Duodenal mucosa (tissue), 2 donors: ENCODE results near the gene CYP1A2.
A peak's percentile ranks its signal among the peaks of the same experiment; 100 is the strongest.

ENCODE experiments used
- H3K27ac ChIP-seq: one replicate; pipeline ENCODE4 v1.7.0; 2013; ENCODE audit warnings: low read depth, low read length
- H3K27me3 ChIP-seq, 2 donors: one replicate each; pipeline ENCODE4 v1.7.0; 2013; ENCODE audit warnings: low read length in 2 of 2, control low read depth in 1 of 2; ENCODE audit not compliant: insufficient read depth in 2 of 2, control insufficient read depth in 1 of 2
- H3K36me3 ChIP-seq, 2 donors: one replicate each; pipeline ENCODE4 v1.7.0; 2013; ENCODE audit warnings: low read length in 2 of 2, control low read depth in 1 of 2; ENCODE audit not compliant: insufficient read depth in 2 of 2, control insufficient read depth in 1 of 2
- H3K4me1 ChIP-seq, 2 donors: one replicate each; pipeline ENCODE4 v1.7.0; 2013; ENCODE audit warnings: low read length in 2 of 2, control low read depth in 1 of 2; ENCODE audit not compliant: insufficient read depth in 2 of 2, control insufficient read depth in 1 of 2
- H3K4me3 ChIP-seq, 2 donors: one replicate each; pipeline ENCODE4 v1.7.0; 2013; ENCODE audit warnings: low read length in 2 of 2, low read depth in 1 of 2
- H3K9ac ChIP-seq, 2 donors: one replicate each; pipeline ENCODE4 v1.7.0; 2013; ENCODE audit warnings: low read length in 2 of 2, low read depth in 1 of 2
- H3K9me3 ChIP-seq, 2 donors: one replicate each; pipeline ENCODE4 v1.7.0; 2013; ENCODE audit warnings: low read length in 2 of 2, control low read depth in 1 of 2; ENCODE audit not compliant: control insufficient read depth in 1 of 2

The CYP1A2 gene

DNA sequence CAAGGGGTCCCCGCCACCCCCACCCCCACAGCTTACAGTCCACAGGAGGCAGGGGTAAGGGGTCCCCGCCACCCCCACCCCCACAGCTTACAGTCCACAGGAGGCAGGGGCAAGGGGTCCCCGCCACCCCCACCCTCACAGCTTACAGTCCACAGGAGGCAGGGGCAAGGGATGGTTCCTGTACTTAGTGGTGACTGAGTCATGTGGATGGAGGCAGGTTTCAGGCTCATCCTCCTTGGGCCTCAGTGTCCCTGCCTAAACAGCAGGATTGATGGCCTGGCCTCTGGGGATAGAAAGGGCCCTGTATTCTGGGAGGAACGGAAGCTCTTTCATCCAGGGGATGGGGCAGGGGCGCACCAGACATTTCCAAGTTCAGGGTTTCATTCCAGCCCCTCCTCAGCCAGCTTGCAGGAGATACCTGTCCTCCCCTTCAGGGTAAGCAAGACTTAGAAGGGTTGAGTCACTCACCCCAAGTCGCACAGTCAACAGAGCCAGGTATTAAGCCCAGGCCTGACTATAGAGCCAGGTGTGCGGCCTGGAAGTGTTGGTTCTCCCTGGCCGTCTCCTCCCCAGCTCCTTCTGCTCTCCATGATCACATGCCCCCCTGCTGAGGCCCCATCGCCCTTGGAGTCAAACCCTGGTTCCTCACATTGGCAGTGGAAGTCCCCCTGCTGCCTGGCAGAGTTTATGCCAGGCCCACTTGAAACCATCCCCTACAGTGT is 45.8 kb downstream of the CYP1A2 start:
- Histone ChIP-seq H3K27ac (no peak overlapping the region), H3K27me3 (no peaks in the 10 kb centered on the region), H3K4me3 (no peak overlapping the region), H3K9me3 (no peaks in the 10 kb centered on the region), H3K36me3 (peaks cover 3 to 25% of the 10 kb centered on the region in 2 donors), H3K4me1 (peaks cover 64 to 78% of the 10 kb centered on the region in 2 donors), H3K9ac (no peak overlapping the region)

DNA sequence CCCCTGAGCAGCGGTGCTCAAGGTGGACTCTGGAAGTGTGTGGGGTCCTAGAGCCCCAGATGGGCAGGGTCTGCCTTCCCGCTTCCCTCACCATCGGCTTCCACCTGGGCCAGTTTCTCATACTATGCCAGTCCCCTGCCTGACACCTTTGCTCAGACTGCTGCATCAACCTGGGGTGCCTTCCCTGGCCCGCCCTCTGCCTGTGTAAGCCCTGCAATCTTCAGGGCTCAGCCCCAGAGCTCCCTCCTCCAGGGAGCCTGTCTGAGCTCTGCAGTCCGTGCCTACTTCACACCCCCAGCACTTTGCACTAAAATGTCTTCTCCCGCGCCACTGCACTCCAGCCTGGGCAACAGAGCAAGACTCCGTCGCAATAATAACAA is 46.3 kb downstream of the CYP1A2 start:
- H3K9me3 ChIP-seq = no peaks in the 10 kb centered on the region
- H3K4me1 ChIP-seq = peaks cover 64 to 78% of the 10 kb centered on the region in 2 donors
- H3K27ac ChIP-seq = no peak overlapping the region

GRCh38 chr15:74795966-74796625 is 47.5 kb downstream of the CYP1A2 start:
- Histone ChIP-seq H3K9ac (no peak overlapping the region), H3K36me3 (peaks cover 5 to 38% of the 10 kb centered on the region in 2 donors), H3K9me3 (no peaks in the 10 kb centered on the region), H3K4me1 (peaks cover 60 to 76% of the 10 kb centered on the region in 2 donors), H3K4me3 (no peak overlapping the region), H3K27me3 (no peaks in the 10 kb centered on the region), H3K27ac (no peak overlapping the region)

More for the DNA sequence above, 46.3 kb downstream of the CYP1A2 start:
- H3K9ac ChIP-seq = no peak overlapping the region
- H3K36me3 ChIP-seq = peaks cover 5 to 30% of the 10 kb centered on the region in 2 donors
- H3K27me3 ChIP-seq = no peaks in the 10 kb centered on the region
- H3K4me3 ChIP-seq = no peak overlapping the region

GRCh38 chr15:74798388-74799254 is 50.0 kb downstream of the CYP1A2 start:
- Histone ChIP-seq H3K4me1 (peaks cover 36 to 52% of the 10 kb centered on the region in 2 donors), H3K9me3 (no peaks in the 10 kb centered on the region), H3K9ac (no peak overlapping the region), H3K4me3 (no peak overlapping the region), H3K36me3 (peaks cover 13 to 52% of the 10 kb centered on the region in 2 donors), H3K27ac (no peak overlapping the region), H3K27me3 (no peaks in the 10 kb centered on the region)

DNA sequence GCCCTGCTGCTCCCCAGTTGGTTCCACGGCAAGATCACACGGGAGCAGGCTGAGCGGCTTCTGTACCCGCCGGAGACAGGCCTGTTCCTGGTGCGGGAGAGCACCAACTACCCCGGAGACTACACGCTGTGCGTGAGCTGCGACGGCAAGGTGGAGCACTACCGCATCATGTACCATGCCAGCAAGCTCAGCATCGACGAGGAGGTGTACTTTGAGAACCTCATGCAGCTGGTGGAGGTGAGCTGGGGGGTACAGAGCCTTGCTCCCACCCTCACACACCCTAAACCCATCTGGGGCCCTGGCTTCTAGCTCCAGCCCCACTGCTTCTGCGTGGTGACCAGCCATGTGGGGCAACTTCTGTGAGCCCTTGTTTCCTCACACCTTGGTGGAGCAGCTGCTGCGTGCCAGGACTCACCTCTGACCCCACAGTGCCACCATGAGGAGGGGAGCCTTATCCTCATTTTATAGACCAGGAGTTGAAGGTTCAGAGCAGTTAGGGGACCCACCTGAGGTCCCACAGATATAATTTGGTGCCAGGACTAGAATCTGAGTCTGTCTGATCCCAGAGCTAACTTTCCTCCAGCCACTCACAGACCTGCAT is 50.7 kb downstream of the CYP1A2 start:
- peak overlapping the region; percentile 28 for H3K27ac ChIP-seq
- H3K27me3 ChIP-seq = no peaks in the 10 kb centered on the region
- H3K4me1 ChIP-seq = peaks cover 36 to 48% of the 10 kb centered on the region in 2 donors
- peak overlapping the region in 1 of 2 donors; percentile 2 for H3K9ac ChIP-seq
- H3K4me3 ChIP-seq = no peak overlapping the region
- H3K36me3 ChIP-seq = peaks cover 14 to 59% of the 10 kb centered on the region in 2 donors
- H3K9me3 ChIP-seq = no peaks in the 10 kb centered on the region

DNA sequence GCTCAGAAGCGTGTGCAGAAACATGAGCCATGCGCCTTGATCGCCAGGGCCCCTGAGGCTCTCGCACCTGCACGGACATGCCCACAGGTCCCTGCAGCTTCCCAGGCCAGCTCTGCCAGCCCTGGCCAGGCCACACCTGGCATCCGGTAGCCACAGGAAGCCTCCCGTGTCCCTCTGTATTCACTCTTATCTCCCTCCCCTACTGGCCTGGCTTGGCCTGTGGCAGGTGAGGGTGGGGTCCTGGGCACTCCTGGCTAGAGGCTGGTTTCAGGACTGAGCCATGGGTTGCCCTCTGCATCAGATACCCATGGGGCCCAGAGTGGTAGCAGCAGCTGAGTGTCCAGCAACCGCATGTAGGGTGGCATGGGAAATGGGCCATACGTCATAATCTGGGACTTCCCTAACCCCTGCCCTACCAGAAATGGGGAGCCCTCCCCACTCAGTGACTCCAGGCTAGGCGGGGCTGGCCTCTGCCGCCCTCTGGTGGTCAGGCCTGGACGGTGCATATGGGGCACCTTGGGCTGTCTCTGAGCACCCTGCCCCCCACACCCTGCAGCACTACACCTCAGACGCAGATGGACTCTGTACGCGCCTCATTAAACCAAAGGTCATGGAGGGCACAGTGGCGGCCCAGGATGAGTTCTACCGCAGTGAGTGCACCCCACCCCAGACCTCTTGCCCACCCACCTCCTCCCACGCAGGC is 51.4 kb downstream of the CYP1A2 start:
- H3K9ac ChIP-seq = peak overlapping the region in 1 of 2 donors; percentile 39
- peak overlapping the region; percentile 28 for H3K27ac ChIP-seq

GRCh38 chr15:74800559-74801094 is 52.0 kb downstream of the CYP1A2 start:
- Histone ChIP-seq H3K4me3 (no peak overlapping the region), H3K9ac (no peak overlapping the region), H3K9me3 (no peaks in the 10 kb centered on the region), H3K27me3 (no peaks in the 10 kb centered on the region), H3K36me3 (peaks cover 14 to 59% of the 10 kb centered on the region in 2 donors), H3K27ac (no peak overlapping the region), H3K4me1 (peaks cover 32 to 35% of the 10 kb centered on the region in 2 donors)

More for the DNA sequence above, 51.4 kb downstream of the CYP1A2 start:
- Histone ChIP-seq H3K36me3 (peaks cover 14 to 59% of the 10 kb centered on the region in 2 donors), H3K9me3 (no peaks in the 10 kb centered on the region), H3K27me3 (no peaks in the 10 kb centered on the region), H3K4me3 (no peak overlapping the region), H3K4me1 (peaks cover 33 to 41% of the 10 kb centered on the region in 2 donors)

DNA sequence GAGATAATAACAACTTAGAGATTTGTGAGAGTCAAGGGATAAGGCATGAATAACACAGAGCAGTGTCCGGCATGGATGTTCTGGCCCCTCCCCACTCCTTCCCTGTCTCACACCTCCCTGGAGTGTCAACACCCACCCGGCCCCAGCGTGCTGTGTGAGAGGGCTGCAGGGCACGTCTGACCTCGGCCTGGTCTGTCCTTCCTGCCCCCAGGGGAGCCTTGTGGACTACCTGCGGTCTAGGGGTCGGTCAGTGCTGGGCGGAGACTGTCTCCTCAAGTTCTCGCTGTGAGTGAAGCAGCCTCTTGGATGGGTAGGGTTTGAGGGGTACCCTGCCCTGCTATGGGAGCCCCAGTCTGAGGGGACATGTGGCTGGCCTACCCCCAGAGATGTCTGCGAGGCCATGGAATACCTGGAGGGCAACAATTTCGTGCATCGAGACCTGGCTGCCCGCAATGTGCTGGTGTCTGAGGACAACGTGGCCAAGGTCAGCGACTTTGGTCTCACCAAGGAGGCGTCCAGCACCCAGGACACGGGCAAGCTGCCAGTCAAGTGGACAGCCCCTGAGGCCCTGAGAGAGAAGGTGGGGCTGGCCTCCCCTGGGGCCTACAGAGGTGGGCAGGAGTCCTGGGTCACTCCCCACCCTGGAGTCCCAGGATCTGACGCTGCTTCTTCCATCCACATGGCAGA is 52.8 kb downstream of the CYP1A2 start:
- Histone ChIP-seq H3K9ac (no peak overlapping the region), H3K36me3 (peaks cover 14 to 59% of the 10 kb centered on the region in 2 donors), H3K4me3 (no peak overlapping the region), H3K4me1 (peaks cover 32 to 35% of the 10 kb centered on the region in 2 donors), H3K27ac (no peak overlapping the region), H3K27me3 (no peaks in the 10 kb centered on the region), H3K9me3 (no peaks in the 10 kb centered on the region)

DNA sequence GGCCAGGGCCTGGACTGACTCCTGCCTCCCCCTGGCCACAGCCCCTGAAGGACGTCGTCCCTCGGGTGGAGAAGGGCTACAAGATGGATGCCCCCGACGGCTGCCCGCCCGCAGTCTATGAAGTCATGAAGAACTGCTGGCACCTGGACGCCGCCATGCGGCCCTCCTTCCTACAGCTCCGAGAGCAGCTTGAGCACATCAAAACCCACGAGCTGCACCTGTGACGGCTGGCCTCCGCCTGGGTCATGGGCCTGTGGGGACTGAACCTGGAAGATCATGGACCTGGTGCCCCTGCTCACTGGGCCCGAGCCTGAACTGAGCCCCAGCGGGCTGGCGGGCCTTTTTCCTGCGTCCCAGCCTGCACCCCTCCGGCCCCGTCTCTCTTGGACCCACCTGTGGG is 53.6 kb downstream of the CYP1A2 start:
- Histone ChIP-seq H3K9me3 (no peaks in the 10 kb centered on the region), H3K4me1 (peaks cover 37 to 40% of the 10 kb centered on the region in 2 donors), H3K27ac (no peak overlapping the region), H3K4me3 (no peak overlapping the region), H3K27me3 (no peaks in the 10 kb centered on the region), H3K36me3 (peaks cover 14 to 59% of the 10 kb centered on the region in 2 donors), H3K9ac (no peak overlapping the region)
